GM23338 (cell line): Measurements from ENCODE around the gene LRCH3. TPM values are rescaled to one million over a fixed set of nuclear protein-coding genes. Genes with fewer than 3 reads are reported as not detected.

Experiments used
- ATAC-seq: fragments of 200-7000 bp; cut with Tn5 transposase; 3 replicates; pipeline ENCODE4 v1.9.1; 2020
- DNase-seq: peaks from one replicate; pipeline ENCODE4 v3.0.0-alpha.2; 2015; ENCODE audit warnings: low spot score
- H2AFZ ChIP-seq: fragments of 200-600 bp; sonication (generic); 2 replicates; pipeline ENCODE4 v1.8.0; 2016; ENCODE audit warnings: antibody characterized with exemption, mild to moderate bottlenecking, moderate library complexity
- H3F3A ChIP-seq: fragments of 200-600 bp; sonication (generic); replicated peaks from 2 replicates; pipeline ENCODE4 v1.8.0; 2017; ENCODE audit warnings: antibody characterized with exemption, mixed run types, low read depth
- H3K27ac ChIP-seq: fragments of 200-600 bp; sonication (generic); 2 replicates; pipeline ENCODE4 v1.6.1; 2016; ENCODE audit warnings: low read depth
- H3K27me3 ChIP-seq: fragments of 200-600 bp; sonication (generic); 2 replicates; pipeline ENCODE4 v1.8.0; 2016; ENCODE audit warnings: mild to moderate bottlenecking, mixed run types, moderate library complexity; ENCODE audit not compliant: insufficient read depth
- H3K36me3 ChIP-seq: fragments of 200-600 bp; sonication (generic); 2 replicates; pipeline ENCODE4 v1.8.0; 2016; ENCODE audit warnings: mild to moderate bottlenecking; ENCODE audit not compliant: insufficient read depth
- H3K4me1 ChIP-seq: fragments of 200-600 bp; sonication (generic); 2 replicates; pipeline ENCODE4 v1.8.0; 2016; ENCODE audit warnings: mild to moderate bottlenecking, moderate library complexity; ENCODE audit not compliant: insufficient read depth
- H3K4me2 ChIP-seq: fragments of 200-600 bp; sonication (generic); 2 replicates; pipeline ENCODE4 v1.7.1; 2017; ENCODE audit warnings: mixed run types
- H3K4me3 ChIP-seq: fragments of 200-600 bp; sonication (generic); 2 replicates; pipeline ENCODE4 v1.6.1; 2016; ENCODE audit warnings: mixed run types
- H3K79me2 ChIP-seq: fragments of 200-600 bp; sonication (generic); replicated peaks from 2 replicates; pipeline ENCODE4 v1.8.0; 2017; ENCODE audit warnings: mild to moderate bottlenecking; ENCODE audit not compliant: insufficient read depth
- H3K9me2 ChIP-seq: fragments of 200-600 bp; sonication (generic); 2 replicates; pipeline ENCODE4 v1.8.0; 2017; ENCODE audit not compliant: insufficient read depth
- H4K20me1 ChIP-seq: fragments of 200-600 bp; sonication (generic); replicated peaks from 2 replicates; pipeline ENCODE4 v1.8.0; 2017; ENCODE audit warnings: mild to moderate bottlenecking; ENCODE audit not compliant: insufficient read depth
- H3K27ac Mint-ChIP-seq: 2 replicates; pipeline ENCODE4 v1.8.0; 2020; ENCODE audit warnings: inconsistent platforms, mild to moderate bottlenecking, moderate library complexity, mixed read lengths
- H3K27me3 Mint-ChIP-seq: 3 replicates; pipeline ENCODE4 v1.8.0; 2022; ENCODE audit warnings: low read depth, mild to moderate bottlenecking, moderate library complexity, mixed read lengths, inconsistent platforms; ENCODE audit not compliant: insufficient read depth, poor library complexity
- H3K36me3 Mint-ChIP-seq: 3 replicates; pipeline ENCODE4 v1.8.0; 2021; ENCODE audit warnings: low read depth, mild to moderate bottlenecking, inconsistent platforms, moderate library complexity, mixed read lengths
- H3K4me1 Mint-ChIP-seq: 3 replicates; pipeline ENCODE4 v1.8.0; 2020; ENCODE audit warnings: mild to moderate bottlenecking, inconsistent platforms, mixed read lengths
- H3K4me3 Mint-ChIP-seq: 3 replicates; pipeline ENCODE4 v1.8.0; 2021; ENCODE audit warnings: moderate library complexity, mild to moderate bottlenecking, inconsistent platforms, mixed read lengths
- H3K9me3 Mint-ChIP-seq: 3 replicates; pipeline ENCODE4 v1.8.0; 2020; ENCODE audit warnings: moderate library complexity, mild to moderate bottlenecking, inconsistent platforms, mixed read lengths
- CREB1 ChIP-seq: fragments of 250-450 bp; sonication (Bioruptor Pico); IDR thresholded peaks from 2 replicates; pipeline ENCODE4 v1.5.0; 2020; ENCODE audit warnings: low read depth, mild to moderate bottlenecking, moderate library complexity
- CTCF ChIP-seq, 2 experiments: fragments of 200-600 bp in 1 of 2; sonication (generic) in 1 of 2; conservative IDR thresholded peaks; 2 replicates each; pipeline versions ENCODE4 v1.5.1 to v1.6.1; 2016 to 2017; ENCODE audit warnings: antibody characterized with exemption in 2 of 2, low read depth in 2 of 2, mild to moderate bottlenecking in 2 of 2, moderate library complexity in 1 of 2
- ETS1 ChIP-seq: IDR thresholded peaks from 2 replicates; pipeline ENCODE4 v1.6.1; 2016; ENCODE audit warnings: antibody characterized with exemption
- EZH2 ChIP-seq: fragments of 200-600 bp; sonication (generic); IDR thresholded peaks from one replicate; pipeline ENCODE4 v1.8.0; 2017; ENCODE audit warnings: antibody characterized with exemption, mild to moderate bottlenecking, low read depth; ENCODE audit not compliant: unreplicated experiment
- EZH2phosphoT487 ChIP-seq: fragments of 200-600 bp; sonication (generic); IDR thresholded peaks from one replicate; pipeline ENCODE4 v1.8.1; 2018; ENCODE audit warnings: antibody characterized with exemption; ENCODE audit not compliant: unreplicated experiment
- JUNB ChIP-seq: IDR thresholded peaks from one replicate; pipeline ENCODE4 v1.6.1; 2016; ENCODE audit warnings: antibody characterized with exemption; ENCODE audit not compliant: unreplicated experiment
- NANOG ChIP-seq: IDR thresholded peaks from 2 replicates; pipeline ENCODE4 v1.6.1; 2016; ENCODE audit warnings: antibody characterized with exemption, borderline replicate concordance
- POLR2AphosphoS5 ChIP-seq: IDR thresholded peaks from 2 replicates; pipeline ENCODE4 v1.6.1; 2016; ENCODE audit warnings: antibody characterized with exemption, low read depth
- REST ChIP-seq: IDR thresholded peaks from one replicate; pipeline ENCODE4 v1.6.1; 2018; ENCODE audit warnings: antibody characterized with exemption; ENCODE audit not compliant: unreplicated experiment
- STAT1 ChIP-seq: IDR thresholded peaks from one replicate; pipeline ENCODE4 v1.6.1; 2016; ENCODE audit warnings: antibody characterized with exemption; ENCODE audit not compliant: unreplicated experiment
- ZNF114 ChIP-seq: fragments of 250-450 bp; sonication (Bioruptor Pico); IDR thresholded peaks from 2 replicates; pipeline ENCODE4 v1.5.0; 2020; ENCODE audit warnings: mild to moderate bottlenecking, moderate library complexity
- ZNF331 ChIP-seq: fragments of 250-450 bp; sonication (Bioruptor Pico); IDR thresholded peaks from 2 replicates; pipeline ENCODE4 v1.5.0; 2020; ENCODE audit warnings: low read depth, mild to moderate bottlenecking, moderate library complexity
- ZNF462 ChIP-seq: fragments of 250-450 bp; sonication (Bioruptor Pico); IDR thresholded peaks from 2 replicates; pipeline ENCODE4 v1.5.0; 2020; ENCODE audit warnings: mild to moderate bottlenecking, moderate library complexity
- polyA plus RNA-seq: library from polyadenylated mRNA; unstranded; fragments of >200 nt; fragmentation: Nextera tagmentation; extraction: Ambion mirVana; gene quantifications from 2 replicates; pipeline ENCODE4 v1.2.1, GENCODE V29; 2016
- total RNA-seq: library from RNA; depleted of rRNA; stranded (reverse); fragments of >200 nt; shearing (Covaris generic); gene quantifications from 2 replicates; pipeline ENCODE4 v1.2.3, GENCODE V29; 2014

LRCH3 gene
- total and polyA plus RNA-seq, 2 experiments from 2014 or later, result 22.9 to 60.0 TPM

- TF ChIP-seq ETS1, result no peak
These were observed 75.0 kb downstream of the LRCH3 start (continued) for GRCh38 chr3:197866035-197866434.

GRCh38 chr3:197873329-197873728 lies 82.3 kb downstream of the LRCH3 start:
- H4K20me1 ChIP-seq, result no peaks in the 10 kb centered on the region
- Mint-ChIP-seq H3K4me1 (no peaks in the 10 kb centered on the region), H3K36me3 (peaks cover 66% of the 10 kb centered on the region), H3K4me3 (no peak overlapping the region), H3K27me3 (peaks cover 7% of the 10 kb centered on the region), H3K27ac (0 out of 2 replicates have a peak overlapping the region, but pooled peaks have one; percentile 21), H3K9me3 (peaks cover 20% of the 10 kb centered on the region)
- H3F3A ChIP-seq, result no peaks in the 10 kb centered on the region
- peaks cover 27% of the 10 kb centered on the region for H3K36me3 ChIP-seq
- H3K27me3 ChIP-seq, result no peaks in the 10 kb centered on the region
- H3K4me1 ChIP-seq, result no peaks in the 10 kb centered on the region
- H2AFZ ChIP-seq, result no peak overlapping the region
- H3K4me2 ChIP-seq, result no peak overlapping the region
- no peaks in the 10 kb centered on the region for H3K79me2 ChIP-seq
- no peaks in the 10 kb centered on the region for H3K9me2 ChIP-seq
- no peak for ATAC-seq
- no peak for DNase-seq
- H3K27ac ChIP-seq, result no peak overlapping the region
- H3K4me3 ChIP-seq, result no peak overlapping the region
- TF ChIP-seq POLR2AphosphoS5, result no peak
- TF ChIP-seq ZNF331 (CRISPR knock-in tag), result no peak
- TF ChIP-seq ZNF114 (CRISPR knock-in tag), result no peak
- TF ChIP-seq STAT1, result no peak
- no peak for TF ChIP-seq NANOG
- no peak for TF ChIP-seq REST
- TF ChIP-seq CTCF (conservative IDR thresholded peaks at IDR 0.05; ENCODE audit: low read depth in 2 of 2), result no peak
- no peak for TF ChIP-seq EZH2
- TF ChIP-seq JUNB, result no peak
- TF ChIP-seq CREB1 (CRISPR knock-in tag), result no peak
- no peak for TF ChIP-seq EZH2phosphoT487
- TF ChIP-seq ZNF462, result no peak
